Measurements from ENCODE around the gene FN3KRP.

The FN3KRP gene

GRCh38 chr17:82696916-82697807, 19.3 kb upstream of the FN3KRP start:
- intact Hi-C loops (cut with DNase I; ENCODE audit: low total_unique reads), result loop anchor here (5.0 to 10.0 kb wide), 2 partner anchors 55 to 102 kb away; partner anchors contain the start of gene TBCD
- peaks cover 0 to 30% (median 18%) of the 10 kb centered on the region in 4 donors for H3K4me1 ChIP-seq
- peak overlapping the region; percentile 72 to 93 for H3K4me3 ChIP-seq
- no peaks in the 10 kb centered on the region for H3K36me3 ChIP-seq
- peak overlapping the region; percentile 48 to 69 for H3K27ac ChIP-seq
- no peaks in the 10 kb centered on the region for H3K27me3 ChIP-seq
- TF ChIP-seq, protein P1, sequence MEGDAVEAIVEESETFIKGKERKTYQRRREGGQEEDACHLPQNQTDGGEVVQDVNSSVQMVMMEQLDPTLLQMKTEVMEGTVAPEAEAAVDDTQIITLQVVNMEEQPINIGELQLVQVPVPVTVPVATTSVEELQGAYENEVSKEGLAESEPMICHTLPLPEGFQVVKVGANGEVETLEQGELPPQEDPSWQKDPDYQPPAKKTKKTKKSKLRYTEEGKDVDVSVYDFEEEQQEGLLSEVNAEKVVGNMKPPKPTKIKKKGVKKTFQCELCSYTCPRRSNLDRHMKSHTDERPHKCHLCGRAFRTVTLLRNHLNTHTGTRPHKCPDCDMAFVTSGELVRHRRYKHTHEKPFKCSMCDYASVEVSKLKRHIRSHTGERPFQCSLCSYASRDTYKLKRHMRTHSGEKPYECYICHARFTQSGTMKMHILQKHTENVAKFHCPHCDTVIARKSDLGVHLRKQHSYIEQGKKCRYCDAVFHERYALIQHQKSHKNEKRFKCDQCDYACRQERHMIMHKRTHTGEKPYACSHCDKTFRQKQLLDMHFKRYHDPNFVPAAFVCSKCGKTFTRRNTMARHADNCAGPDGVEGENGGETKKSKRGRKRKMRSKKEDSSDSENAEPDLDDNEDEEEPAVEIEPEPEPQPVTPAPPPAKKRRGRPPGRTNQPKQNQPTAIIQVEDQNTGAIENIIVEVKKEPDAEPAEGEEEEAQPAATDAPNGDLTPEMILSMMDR (IDR thresholded peaks at IDR 0.05), result no peak
- DNase-seq, result no peak
- H3K9me3 ChIP-seq, result no peaks in the 10 kb centered on the region

- no peaks in the 10 kb centered on the region for H3K9me3 ChIP-seq
- no peaks in the 10 kb centered on the region for H3K27me3 ChIP-seq
- H3K36me3 ChIP-seq, result no peaks in the 10 kb centered on the region
- H3K27ac ChIP-seq, result peak overlapping the region; percentile 48 to 69
- intact Hi-C loops (cut with DNase I; ENCODE audit: low total_unique reads), result loop anchor here (5.0 to 10.0 kb wide), 2 partner anchors 55 to 103 kb away; partner anchors contain the start of gene TBCD
- peak overlapping the region; percentile 72 to 93 for H3K4me3 ChIP-seq
- TF ChIP-seq, protein P1 (IDR thresholded peaks at IDR 0.05), result no peak
- peaks cover 0 to 32% (median 20%) of the 10 kb centered on the region in 4 donors for H3K4me1 ChIP-seq
- no peak for DNase-seq
Measured at GRCh38 chr17:82697808-82698064, 18.8 kb upstream of the FN3KRP start.

GRCh38 chr17:82698065-82698973, 18.2 kb upstream of the FN3KRP start, which contains the start of gene RAB40B:
Gene RAB40B, minus strand, starts transcription at chr17:82698698. Its CDS starts 102 bp downstream, at chr17:82698596.
- Histone ChIP-seq H3K36me3 (no peaks in the 10 kb centered on the region), H3K4me1 (peaks cover 0 to 32% (median 21%) of the 10 kb centered on the region in 4 donors), H3K9me3 (no peaks in the 10 kb centered on the region), H3K4me3 (peak within 1 kb of the TSS; percentile 72 to 93), H3K27ac (peak within 1 kb of the TSS; percentile 60 to 69), H3K27me3 (no peaks in the 10 kb centered on the region)
- TF ChIP-seq, protein P1 (IDR thresholded peaks at IDR 0.05), result no peak
- peak; percentile 99 to 100 for DNase-seq
- intact Hi-C loops (cut with DNase I; ENCODE audit: low total_unique reads), result loop anchor here (5.0 to 10.0 kb wide), 2 partner anchors 54 to 104 kb away; partner anchors contain the start of gene TBCD

DNA sequence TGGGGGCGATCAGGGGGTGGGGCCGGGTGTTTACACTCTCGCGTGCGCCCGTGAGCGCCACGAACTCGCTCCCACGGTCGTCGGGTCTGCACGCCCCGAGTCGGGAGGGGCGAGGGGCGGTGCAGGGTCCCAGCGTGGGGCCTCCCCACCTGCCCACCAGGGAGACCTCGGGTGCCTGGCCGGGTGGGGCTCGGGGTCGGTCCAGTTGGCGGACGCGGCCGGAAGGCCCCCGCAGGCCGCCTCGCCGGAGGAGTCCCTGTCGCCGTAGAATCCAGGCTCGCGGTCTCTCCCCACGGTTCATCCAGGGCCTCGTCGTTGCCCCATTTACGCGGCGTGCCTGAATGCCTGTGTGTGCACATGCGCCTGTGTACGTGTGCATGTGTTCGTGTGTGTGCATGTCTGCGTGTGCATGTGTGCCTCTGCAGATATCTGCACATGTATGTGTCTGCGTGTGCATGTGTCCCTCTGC, 17.5 kb upstream of the FN3KRP start:
- Histone ChIP-seq H3K4me1 (peaks cover 0 to 32% (median 21%) of the 10 kb centered on the region in 4 donors), H3K27me3 (no peaks in the 10 kb centered on the region), H3K9me3 (no peaks in the 10 kb centered on the region), H3K36me3 (no peaks in the 10 kb centered on the region), H3K27ac (peak overlapping the region; percentile 60 to 63), H3K4me3 (peak overlapping the region; percentile 72 to 93)
- intact Hi-C loops (cut with DNase I; ENCODE audit: low total_unique reads), result loop anchor here (5.0 to 10.0 kb wide), 2 partner anchors 53 to 104 kb away; partner anchors contain the start of gene TBCD
- DNase-seq, result no peak
- TF ChIP-seq, protein P1 (IDR thresholded peaks at IDR 0.05), result no peak

GRCh38 chr17:82699551-82699950, 17.0 kb upstream of the FN3KRP start:
- peak overlapping the region; percentile 72 to 93 for H3K4me3 ChIP-seq
- no peaks in the 10 kb centered on the region for H3K36me3 ChIP-seq
- no peaks in the 10 kb centered on the region for H3K27me3 ChIP-seq
- H3K27ac ChIP-seq, result no peak overlapping the region
- TF ChIP-seq, protein P1 (IDR thresholded peaks at IDR 0.05), result no peak
- no peak for DNase-seq
- H3K4me1 ChIP-seq, result peaks cover 0 to 32% (median 21%) of the 10 kb centered on the region in 4 donors
- intact Hi-C loops (cut with DNase I; ENCODE audit: low total_unique reads), result loop anchor here (5.0 to 10.0 kb wide), 2 partner anchors 53 to 105 kb away; partner anchors contain the start of gene TBCD
- no peaks in the 10 kb centered on the region for H3K9me3 ChIP-seq
